Right lobe of liver (tissue), 4 donors: ENCODE measurements around the gene NEURL3.

Experiments used
- POLR2A ChIP-seq: fragments of 450-650 bp; IDR thresholded peaks from one replicate; pipeline ENCODE4 v1.6.1; 2017; ENCODE audit warnings: antibody characterized with exemption, mild to moderate bottlenecking
- TF ChIP-seq, protein P1 (sequence below), 4 donors: fragments of 200-600 bp in 3 of 4; fragments of 450-650 bp in 1 of 4; IDR thresholded peaks; one replicate each; pipeline versions ENCODE4 v1.5.1 to v1.8.0; 2016 to 2022; ENCODE audit warnings: antibody characterized with exemption in 4 of 4, mild to moderate bottlenecking in 2 of 4
- donor health status: DM: no; HTN: no; CAD: no.
- donor health status: DM: no; HTN: no; CAD: no.
- donor health status: DM: no; HTN: yes; CAD: no.

DNA sequence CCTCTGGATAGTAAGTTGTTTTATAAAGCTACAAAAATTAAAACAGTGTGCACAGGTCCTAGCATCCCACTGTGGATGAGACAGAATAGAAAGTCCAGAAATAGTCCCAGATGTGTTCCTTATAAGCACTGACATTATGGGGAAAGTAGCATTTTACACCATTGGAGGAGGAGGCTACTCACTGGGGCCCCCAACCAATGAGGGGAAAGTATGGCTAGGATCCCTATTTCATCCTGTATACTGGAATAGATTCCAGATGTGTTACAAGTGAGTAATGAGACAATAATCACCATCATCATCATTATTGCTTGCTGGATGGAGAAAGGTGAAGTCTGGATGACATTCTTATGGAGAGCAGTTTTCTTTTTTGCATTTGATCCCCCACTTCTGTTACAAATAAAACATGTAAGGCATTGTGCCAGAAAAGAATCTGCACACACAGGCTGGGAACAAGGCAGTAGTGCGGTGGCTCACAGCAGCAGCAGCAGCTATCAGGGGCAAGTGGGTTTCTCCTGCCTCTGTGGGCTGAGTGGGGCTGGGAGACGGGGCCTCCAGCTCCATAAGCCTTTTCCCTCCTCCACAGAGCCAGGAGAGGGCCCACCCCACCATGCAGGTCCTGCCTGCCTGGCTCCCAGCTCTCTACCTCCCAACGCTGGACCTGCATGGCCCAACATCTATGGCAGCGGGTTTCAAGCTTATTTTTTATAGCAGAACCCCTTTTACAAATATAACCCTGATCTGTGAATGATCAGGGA lies 36.4 kb upstream of the NEURL3 start:
- no peak for TF ChIP-seq POLR2A
- TF ChIP-seq, protein P1, sequence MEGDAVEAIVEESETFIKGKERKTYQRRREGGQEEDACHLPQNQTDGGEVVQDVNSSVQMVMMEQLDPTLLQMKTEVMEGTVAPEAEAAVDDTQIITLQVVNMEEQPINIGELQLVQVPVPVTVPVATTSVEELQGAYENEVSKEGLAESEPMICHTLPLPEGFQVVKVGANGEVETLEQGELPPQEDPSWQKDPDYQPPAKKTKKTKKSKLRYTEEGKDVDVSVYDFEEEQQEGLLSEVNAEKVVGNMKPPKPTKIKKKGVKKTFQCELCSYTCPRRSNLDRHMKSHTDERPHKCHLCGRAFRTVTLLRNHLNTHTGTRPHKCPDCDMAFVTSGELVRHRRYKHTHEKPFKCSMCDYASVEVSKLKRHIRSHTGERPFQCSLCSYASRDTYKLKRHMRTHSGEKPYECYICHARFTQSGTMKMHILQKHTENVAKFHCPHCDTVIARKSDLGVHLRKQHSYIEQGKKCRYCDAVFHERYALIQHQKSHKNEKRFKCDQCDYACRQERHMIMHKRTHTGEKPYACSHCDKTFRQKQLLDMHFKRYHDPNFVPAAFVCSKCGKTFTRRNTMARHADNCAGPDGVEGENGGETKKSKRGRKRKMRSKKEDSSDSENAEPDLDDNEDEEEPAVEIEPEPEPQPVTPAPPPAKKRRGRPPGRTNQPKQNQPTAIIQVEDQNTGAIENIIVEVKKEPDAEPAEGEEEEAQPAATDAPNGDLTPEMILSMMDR (IDR thresholded peaks at IDR 0.05), result no peak
